HCT116 (cell line): Measurements from ENCODE around the gene MCC. TPM values are rescaled to one million over a fixed set of nuclear protein-coding genes. Genes with fewer than 3 reads are reported as not detected.

Experiments
- ATAC-seq: fragments of 200-7000 bp; cut with Tn5 transposase; 2 replicates; pipeline ENCODE4 v1.9.1; 2020; ENCODE audit warnings: mild to moderate bottlenecking, moderate library complexity
- BruUV-seq: library from RNA; stranded (reverse); fragments of 400-500 nt; replicated peaks from 2 replicates; lab custom pipeline; 2021; lab: Mats Ljungman, UMichigan
- CTCF ChIA-PET: fragments of 300-600 bp; sonication (Branson Sonifier 250); formaldehyde crosslinking; loops from one replicate; lab custom pipeline; 2021; ENCODE audit warnings: antibody characterized with exemption; lab: Charles Lee
- POLR2A ChIA-PET: fragments of 300-600, 350-600 bp; sonication (Branson Sonifier 250); formaldehyde crosslinking; loops from one replicate; lab custom pipeline; 2021; ENCODE audit warnings: antibody characterized with exemption; lab: Charles Lee
- RAD21 ChIA-PET, 2 experiments: fragments of 300-600 bp; sonication (Branson Sonifier 250); formaldehyde crosslinking; loops; one replicate each; lab custom pipeline; 2023; ENCODE audit warnings: low total read pairs in 2 of 2; ENCODE audit not compliant: uncharacterized antibody in 2 of 2, unreplicated experiment in 2 of 2, low non-redundant PET in 1 of 2; lab: Charles Lee
- DNase-seq: peaks from one replicate; pipeline ENCODE4 v3.0.0-alpha.2; 2010; ENCODE audit warnings: low read depth, low spot score
- H2AFZ ChIP-seq: fragments of 200-600 bp; shearing (Covaris generic), sonication (generic); 2 replicates; pipeline ENCODE4 v1.6.1; 2017; ENCODE audit warnings: low read depth, mixed run types, mixed read lengths, antibody characterized with exemption, low read length; ENCODE audit not compliant: poor library complexity, severe bottlenecking
- H3K27ac ChIP-seq: 2 replicates; pipeline ENCODE4 v1.5.1; 2012; ENCODE audit warnings: low read depth, low read length
- H3K27me3 ChIP-seq: fragments of 200-600 bp; sonication (generic); 2 replicates; pipeline ENCODE4 v1.6.1; 2016; ENCODE audit warnings: mixed run types, low read length, mixed read lengths; ENCODE audit not compliant: insufficient read depth
- H3K36me3 ChIP-seq, 2 experiments: fragments of 200-500 bp in 1 of 2; fragments of 200-600 bp in 1 of 2; sonication (Bioruptor generic) in 1 of 2; sonication (generic) in 1 of 2; 2 replicates each; pipeline versions ENCODE4 v1.5.1 to v1.6.1; 2014 to 2016; ENCODE audit warnings: low read length in 2 of 2, inconsistent platforms in 1 of 2, mixed read lengths in 1 of 2, mixed run types in 1 of 2; ENCODE audit not compliant: insufficient read depth in 2 of 2, control insufficient read depth in 1 of 2
- H3K4me1 ChIP-seq, 2 experiments: fragments of 200-600 bp in 1 of 2; sonication (generic) in 1 of 2; 2 replicates each; pipeline versions ENCODE4 v1.5.1 to v1.6.1; 2012 to 2017; ENCODE audit warnings: low read length in 2 of 2, inconsistent platforms in 1 of 2, mild to moderate bottlenecking in 1 of 2, mixed read lengths in 1 of 2, mixed run types in 1 of 2, moderate library complexity in 1 of 2; ENCODE audit not compliant: insufficient read depth in 2 of 2, control insufficient read depth in 1 of 2
- H3K4me2 ChIP-seq: fragments of 200-600 bp; sonication (generic); 2 replicates; pipeline ENCODE4 v1.6.1; 2017; ENCODE audit warnings: mixed run types, low read length, mixed read lengths
- H3K4me3 ChIP-seq, 2 experiments: fragments of 200-600 bp in 1 of 2; sonication (generic) in 1 of 2; replicated peaks in 1 of 2; 2 replicates each; pipeline ENCODE4 v1.5.1; 2011 to 2016; ENCODE audit warnings: low read length in 2 of 2, control low read depth in 1 of 2, low read depth in 1 of 2, mild to moderate bottlenecking in 1 of 2, mixed read lengths in 1 of 2, mixed run types in 1 of 2
- H3K79me2 ChIP-seq: fragments of 200-600 bp; sonication (generic); 2 replicates; pipeline ENCODE4 v1.6.1; 2017; ENCODE audit warnings: mild to moderate bottlenecking, mixed run types, low read length, moderate library complexity, mixed read lengths; ENCODE audit not compliant: insufficient read depth
- H3K9ac ChIP-seq: fragments of 200-600 bp; sonication (generic); 2 replicates; pipeline ENCODE4 v1.6.1; 2016; ENCODE audit warnings: low read length, mixed read lengths
- H3K9me2 ChIP-seq: fragments of 200-600 bp; sonication (generic), shearing (Covaris generic); 2 replicates; pipeline ENCODE4 v1.6.1; 2017; ENCODE audit warnings: mixed run types, mild to moderate bottlenecking, moderate library complexity; ENCODE audit not compliant: insufficient read depth
- H3K9me3 ChIP-seq, 2 experiments: fragments of 200-500 bp in 1 of 2; fragments of 200-600 bp in 1 of 2; sonication (Bioruptor generic) in 1 of 2; sonication (generic) in 1 of 2; 2 replicates each; pipeline ENCODE4 v1.6.1; 2014 to 2017; ENCODE audit warnings: low read length in 2 of 2, mixed read lengths in 2 of 2, inconsistent platforms in 1 of 2, low read depth in 1 of 2, mild to moderate bottlenecking in 1 of 2, mixed run types in 1 of 2, moderate library complexity in 1 of 2; ENCODE audit not compliant: control insufficient read depth in 1 of 2, insufficient read depth in 1 of 2
- H4K20me1 ChIP-seq: fragments of 200-600 bp; sonication (generic), shearing (Covaris generic); 2 replicates; pipeline ENCODE4 v1.6.1; 2017; ENCODE audit warnings: mixed run types, mild to moderate bottlenecking, moderate library complexity; ENCODE audit not compliant: insufficient read depth
- CBX3 ChIP-seq: IDR thresholded peaks from 2 replicates; pipeline ENCODE4 v1.6.1; 2012; ENCODE audit warnings: low read depth
- CTCF ChIP-seq, 3 experiments: fragments of 200-600 bp in 1 of 3; sonication (generic) in 1 of 3; IDR thresholded peaks in 2 of 3; conservative IDR thresholded peaks in 1 of 3; 2 replicates each; pipeline ENCODE4 v1.5.1; 2012 to 2017; ENCODE audit warnings: low read depth in 2 of 3, low read length in 2 of 3, antibody characterized with exemption in 1 of 3, borderline replicate concordance in 1 of 3, control low read depth in 1 of 3, mild to moderate bottlenecking in 1 of 3, mixed read lengths in 1 of 3, mixed run types in 1 of 3, moderate library complexity in 1 of 3; ENCODE audit not compliant: insufficient read depth in 1 of 3
- EGR1 ChIP-seq: IDR thresholded peaks from 2 replicates; pipeline ENCODE4 v1.6.1; 2012; ENCODE audit warnings: low read depth
- ELF1 ChIP-seq: IDR thresholded peaks from 2 replicates; pipeline ENCODE4 v1.6.1; 2012; ENCODE audit warnings: low read depth, borderline replicate concordance
- FOSL1 ChIP-seq: IDR thresholded peaks from 2 replicates; pipeline ENCODE4 v1.6.1; 2012; ENCODE audit warnings: low read depth
- JUND ChIP-seq: IDR thresholded peaks from 2 replicates; pipeline ENCODE4 v1.6.1; 2012
- RAD21 ChIP-seq: IDR thresholded peaks from 2 replicates; pipeline ENCODE4 v1.6.1; 2012; ENCODE audit warnings: low read depth, mild to moderate bottlenecking
- REST ChIP-seq: IDR thresholded peaks from 2 replicates; pipeline ENCODE4 v1.6.1; 2012; ENCODE audit warnings: low read depth
- SP1 ChIP-seq: IDR thresholded peaks from 2 replicates; pipeline ENCODE4 v1.6.1; 2012; ENCODE audit warnings: low read depth
- SRF ChIP-seq: IDR thresholded peaks from 2 replicates; pipeline ENCODE4 v1.6.1; 2012; ENCODE audit warnings: low read depth
- TCF7L2 ChIP-seq: IDR thresholded peaks from 2 replicates; pipeline ENCODE4 v1.7.0; 2011; ENCODE audit warnings: borderline replicate concordance, inconsistent platforms; ENCODE audit not compliant: insufficient read depth, insufficient read length; ENCODE audit errors: extremely low read depth
- ZBTB33 ChIP-seq: IDR thresholded peaks from 2 replicates; pipeline ENCODE4 v1.6.1; 2011; ENCODE audit warnings: mild to moderate bottlenecking, low read length, moderate library complexity; ENCODE audit not compliant: insufficient replicate concordance; ENCODE audit errors: extremely low read depth
- ZFX ChIP-seq: fragments of 450-650 bp; IDR thresholded peaks from 2 replicates; pipeline ENCODE4 v1.6.1; 2017
- ZNF274 ChIP-seq: fragments of 200-500 bp; sonication (Bioruptor generic); IDR thresholded peaks from 2 replicates; pipeline ENCODE4 v1.6.1; 2014; ENCODE audit warnings: mild to moderate bottlenecking, low read depth, low read length, inconsistent platforms
- intact Hi-C: fragments of 100-400 bp; cut with micrococcal nuclease; formaldehyde crosslinking; loops from 2 replicates; pipeline ENCODE4 v1.10.0; 2022
- total RNA-seq: library from RNA; stranded (reverse); gene quantifications from one replicate; pipeline ENCODE4 v1.2.1, GENCODE V29; 2021; ENCODE audit not compliant: unreplicated experiment

The MCC gene
- total RNA-seq, 1 experiment from 2014 or later: 20.1 TPM

GRCh38 chr5:113093558-113093957 is 394.7 kb downstream of the MCC start:
- ChIA-PET CTCF (no interaction called here), POLR2A (no interaction called here), RAD21 (no interaction called here)
- Histone ChIP-seq H3K4me2 (no peak overlapping the region), H3K79me2 (no peaks in the 10 kb centered on the region), H3K36me3 (no peaks in the 10 kb centered on the region), H3K9me2 (no peaks in the 10 kb centered on the region), H3K4me1 (no peaks in the 10 kb centered on the region), H3K27me3 (no peaks in the 10 kb centered on the region), H3K27ac (no peak overlapping the region), H3K9ac (no peak overlapping the region), H4K20me1 (no peaks in the 10 kb centered on the region), H2AFZ (no peak overlapping the region), H3K9me3 (no peaks in the 10 kb centered on the region), H3K4me3 (no peak overlapping the region)
- no peak for TF ChIP-seq FOSL1
- no peak for TF ChIP-seq JUND
- TF ChIP-seq ZBTB33: no peak
- TF ChIP-seq ZNF274: no peak
- TF ChIP-seq ELF1: no peak
- no peak for TF ChIP-seq SRF
- no peak for TF ChIP-seq SP1
- TF ChIP-seq ZFX: no peak
- no peak for TF ChIP-seq CBX3
- no peak for TF ChIP-seq RAD21
- no TSS peak for BruUV-seq
- DNase-seq (no peak), ATAC-seq (no peak)
- intact Hi-C loops: no loop called here

- H3K9me2 ChIP-seq: no peaks in the 10 kb centered on the region
- BruUV-seq: no TSS peak
- ChIA-PET CTCF (no interaction called here), RAD21 (no interaction called here), POLR2A (interaction anchor here (0.7 kb wide), 1 partner anchor 247 kb away, joined by 3 read pairs; no protein-coding TSS in a partner anchor)
- no peak overlapping the region for H3K9ac ChIP-seq
- H3K27ac ChIP-seq: no peak overlapping the region
- no peak overlapping the region for H2AFZ ChIP-seq
- intact Hi-C loops: no loop called here
- DNase-seq (no peak), ATAC-seq (no peak)
- H3K79me2 ChIP-seq: no peaks in the 10 kb centered on the region
- no peaks in the 10 kb centered on the region for H3K36me3 ChIP-seq
- H3K4me3 ChIP-seq: no peak overlapping the region
- H3K9me3 ChIP-seq: no peaks in the 10 kb centered on the region
- no peaks in the 10 kb centered on the region for H3K27me3 ChIP-seq
- H3K4me2 ChIP-seq: no peak overlapping the region
- H4K20me1 ChIP-seq: no peaks in the 10 kb centered on the region
- H3K4me1 ChIP-seq: no peaks in the 10 kb centered on the region
- TF ChIP-seq ELF1 (no peak), JUND (no peak), EGR1 (no peak), ZNF274 (no peak), CTCF (IDR thresholded peaks at IDR 0.05 in 2 of 3, conservative IDR thresholded peaks at IDR 0.05 in 1 of 3; ENCODE audit: borderline replicate concordance in 1 of 3, insufficient read depth in 1 of 3, low read depth in 2 of 3, low read length in 2 of 3) (no peak), REST (no peak), TCF7L2 (no peak)
These were observed 395.6 kb downstream of the MCC start for GRCh38 chr5:113092683-113093082.
